ENCODE measurements around the gene ASPSCR1.

The ASPSCR1 gene

GRCh38 chr17:81977211-81977808 lies at the start of gene ASPSCR1:
Gene ASPSCR1 (plus strand): TSS chr17:81977629. CDS start chr17:81977647, 18 bp downstream.
- peak; percentile 79 to 86 for DNase-seq

- peak; percentile 95 to 97 for DNase-seq
These were observed 49.5 kb upstream of the ASPSCR1 start, which contains the start of gene MAFG for GRCh38 chr17:81927653-81928543. Gene MAFG (minus strand): TSS chr17:81927735. CDS start chr17:81923185, 4,550 bp downstream.

GRCh38 chr17:81928544-81929252 lies 48.7 kb upstream of the ASPSCR1 start:
- DNase-seq = peak in 1 of 2 experiments; percentile 48

GRCh38 chr17:81929253-81930141 lies 47.9 kb upstream of the ASPSCR1 start:
- no peak for DNase-seq

- no peak for DNase-seq
These were observed 47.0 kb upstream of the ASPSCR1 start for GRCh38 chr17:81930142-81931125.

- no peak for DNase-seq
These were observed 46.3 kb upstream of the ASPSCR1 start for GRCh38 chr17:81931189-81931556.

- DNase-seq = no peak
These were observed 45.7 kb upstream of the ASPSCR1 start for GRCh38 chr17:81931557-81932332.

GRCh38 chr17:81932333-81932983 lies 45.0 kb upstream of the ASPSCR1 start:
- no peak for DNase-seq

- DNase-seq = no peak
These were observed 44.2 kb upstream of the ASPSCR1 start for GRCh38 chr17:81933178-81933699.

GRCh38 chr17:81934098-81934757 lies 43.2 kb upstream of the ASPSCR1 start:
- no peak for DNase-seq

GRCh38 chr17:81934850-81935708 lies 42.4 kb upstream of the ASPSCR1 start:
- DNase-seq = no peak

GRCh38 chr17:81935709-81936084 lies 41.7 kb upstream of the ASPSCR1 start:
- no peak for DNase-seq

- DNase-seq = no peak
These were observed 38.2 kb upstream of the ASPSCR1 start for GRCh38 chr17:81939218-81939617.

GRCh38 chr17:81939881-81940385 lies 37.5 kb upstream of the ASPSCR1 start:
- no peak for DNase-seq

- no peak for DNase-seq
These were observed 36.6 kb upstream of the ASPSCR1 start for GRCh38 chr17:81940538-81941483.

- DNase-seq = peak in 1 of 2 experiments; percentile 31
These were observed 35.8 kb upstream of the ASPSCR1 start for GRCh38 chr17:81941484-81942166.

All from SHP77 (cell line).